ENCODE measurements around the gene ABLIM1. TPM values are rescaled to one million over a fixed set of nuclear protein-coding genes. Genes with fewer than 3 reads are reported as not detected.

Gene ABLIM1
- total and polyA plus RNA-seq, 2 of the 4 experiments (the other 2 are of a cell fraction) = 7.7 to 9.9 TPM

DNA sequence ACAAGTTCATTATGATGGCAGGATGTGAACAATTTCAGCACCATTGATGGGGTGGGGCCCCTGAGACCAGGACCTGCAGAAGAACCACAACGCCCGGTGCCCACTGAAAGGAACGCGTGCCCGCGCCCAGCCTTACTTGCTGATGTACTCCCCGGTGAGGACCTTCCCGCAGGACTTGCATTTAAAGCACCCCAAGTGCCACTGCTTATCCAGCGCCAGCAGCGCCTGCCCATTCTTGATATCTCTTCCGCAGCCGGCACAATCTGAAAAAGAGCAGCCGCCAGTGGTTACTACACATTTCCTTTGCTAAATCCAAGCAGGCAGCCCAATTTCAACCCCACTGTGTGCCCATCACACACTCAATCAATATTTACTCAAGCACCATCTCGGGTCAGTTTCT lies 110.6 kb downstream of the ABLIM1 start:
- 91% methylated on average over 9 of the region's 14 CpGs; no CpG with 5 or more reads in 1 of the 2 experiments for WGBS, 2 experiments (ENCODE audit: extremely low coverage in 2 of 2, insufficient read length in 1 of 2)
- ChIA-PET CTCF (interaction anchor here (0.9 to 1.3 kb wide), 4 partner anchors 66 to 244 kb away, joined by 3 to 5 read pairs (median 5); no protein-coding TSS in a partner anchor), POLR2A (ENCODE audit: unreplicated experiment) (no interaction called here)
- ATAC-seq (ENCODE audit: low read depth) = no peak
- no peak overlapping the region for H2AK9ac ChIP-seq (replicated peaks; ENCODE audit: low read depth, low read length, poor library complexity)
- dilution Hi-C loops (cut with HindIII; ENCODE audit: low sequenced_read_pairs, unreplicated experiment) (no loop called here), intact Hi-C loops (cut with micrococcal nuclease) (no loop called here), in situ Hi-C loops (cut with MboI; ENCODE audit: low sequenced_read_pairs) (loop anchor here (5.0 kb wide), 3 partner anchors 75 to 245 kb away; no protein-coding TSS in a partner anchor)
- no peak overlapping the region for H2BK5ac ChIP-seq (ENCODE audit: low read depth, low read length, poor library complexity, severe bottlenecking)
- H2BK120ac ChIP-seq (ENCODE audit: low read depth, low read length) = no peak overlapping the region
- H4K8ac ChIP-seq (ENCODE audit: low read depth in 2 of 2, low read length in 2 of 2) = no peak overlapping the region
- peaks cover 4% of the 10 kb centered on the region; the same call in 1 of the 2 replicates for H4K20me1 ChIP-seq (ENCODE audit: insufficient read depth, low read length)
- H2BK15ac ChIP-seq (ENCODE audit: low read depth, low read length) = no peak overlapping the region
- H3K4me2 ChIP-seq (ENCODE audit: low read depth, low read length) = no peak overlapping the region
- H3K27me3 ChIP-seq (ENCODE audit: control insufficient read depth, insufficient read depth, low read length) = peaks cover 21% of the 10 kb centered on the region
- H4K5ac ChIP-seq (ENCODE audit: low read depth, low read length) = no peak overlapping the region
- no peak overlapping the region for H3K4me3 ChIP-seq (ENCODE audit: insufficient read depth, low read depth, low read length)
- TF ChIP-seq NFE2L2 (IDR thresholded peaks at IDR 0.05; ENCODE audit: low read depth, low read length) = no peak
- TF ChIP-seq, protein P1, sequence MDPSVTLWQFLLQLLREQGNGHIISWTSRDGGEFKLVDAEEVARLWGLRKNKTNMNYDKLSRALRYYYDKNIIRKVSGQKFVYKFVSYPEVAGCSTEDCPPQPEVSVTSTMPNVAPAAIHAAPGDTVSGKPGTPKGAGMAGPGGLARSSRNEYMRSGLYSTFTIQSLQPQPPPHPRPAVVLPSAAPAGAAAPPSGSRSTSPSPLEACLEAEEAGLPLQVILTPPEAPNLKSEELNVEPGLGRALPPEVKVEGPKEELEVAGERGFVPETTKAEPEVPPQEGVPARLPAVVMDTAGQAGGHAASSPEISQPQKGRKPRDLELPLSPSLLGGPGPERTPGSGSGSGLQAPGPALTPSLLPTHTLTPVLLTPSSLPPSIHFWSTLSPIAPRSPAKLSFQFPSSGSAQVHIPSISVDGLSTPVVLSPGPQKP (IDR thresholded peaks at IDR 0.05; ENCODE audit: borderline replicate concordance, low read depth, low read length) = no peak
- no peak for TF ChIP-seq POLR2A (IDR thresholded peaks at IDR 0.05; ENCODE audit: low read depth, low read length)
- TF ChIP-seq FOS (IDR thresholded peaks at IDR 0.05; ENCODE audit: low read depth, low read length) = no peak
- TF ChIP-seq BHLHE40 (IDR thresholded peaks at IDR 0.05; ENCODE audit: low read depth, low read length) = no peak
- no peak for TF ChIP-seq CEBPB (IDR thresholded peaks at IDR 0.05; ENCODE audit: low read depth, low read length)
- TF ChIP-seq, protein P2, sequence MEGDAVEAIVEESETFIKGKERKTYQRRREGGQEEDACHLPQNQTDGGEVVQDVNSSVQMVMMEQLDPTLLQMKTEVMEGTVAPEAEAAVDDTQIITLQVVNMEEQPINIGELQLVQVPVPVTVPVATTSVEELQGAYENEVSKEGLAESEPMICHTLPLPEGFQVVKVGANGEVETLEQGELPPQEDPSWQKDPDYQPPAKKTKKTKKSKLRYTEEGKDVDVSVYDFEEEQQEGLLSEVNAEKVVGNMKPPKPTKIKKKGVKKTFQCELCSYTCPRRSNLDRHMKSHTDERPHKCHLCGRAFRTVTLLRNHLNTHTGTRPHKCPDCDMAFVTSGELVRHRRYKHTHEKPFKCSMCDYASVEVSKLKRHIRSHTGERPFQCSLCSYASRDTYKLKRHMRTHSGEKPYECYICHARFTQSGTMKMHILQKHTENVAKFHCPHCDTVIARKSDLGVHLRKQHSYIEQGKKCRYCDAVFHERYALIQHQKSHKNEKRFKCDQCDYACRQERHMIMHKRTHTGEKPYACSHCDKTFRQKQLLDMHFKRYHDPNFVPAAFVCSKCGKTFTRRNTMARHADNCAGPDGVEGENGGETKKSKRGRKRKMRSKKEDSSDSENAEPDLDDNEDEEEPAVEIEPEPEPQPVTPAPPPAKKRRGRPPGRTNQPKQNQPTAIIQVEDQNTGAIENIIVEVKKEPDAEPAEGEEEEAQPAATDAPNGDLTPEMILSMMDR (conservative IDR thresholded peaks at IDR 0.05; ENCODE audit: low read depth, low read length) = no peak
- TF ChIP-seq CHD1 (IDR thresholded peaks at IDR 0.05; ENCODE audit: low read depth, low read length) = no peak
- TF ChIP-seq, protein P3, sequence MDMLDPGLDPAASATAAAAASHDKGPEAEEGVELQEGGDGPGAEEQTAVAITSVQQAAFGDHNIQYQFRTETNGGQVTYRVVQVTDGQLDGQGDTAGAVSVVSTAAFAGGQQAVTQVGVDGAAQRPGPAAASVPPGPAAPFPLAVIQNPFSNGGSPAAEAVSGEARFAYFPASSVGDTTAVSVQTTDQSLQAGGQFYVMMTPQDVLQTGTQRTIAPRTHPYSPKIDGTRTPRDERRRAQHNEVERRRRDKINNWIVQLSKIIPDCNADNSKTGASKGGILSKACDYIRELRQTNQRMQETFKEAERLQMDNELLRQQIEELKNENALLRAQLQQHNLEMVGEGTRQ (IDR thresholded peaks at IDR 0.05; ENCODE audit: low read depth, low read length) = no peak
- TF ChIP-seq SMC3 (IDR thresholded peaks at IDR 0.05; ENCODE audit: low read depth, low read length) = no peak
- TF ChIP-seq RAD21 (IDR thresholded peaks at IDR 0.05; ENCODE audit: low read length) = no peak
- no peak for TF ChIP-seq RFX5 (IDR thresholded peaks at IDR 0.05; ENCODE audit: low read depth, low read length)
- no peak for TF ChIP-seq RCOR1 (IDR thresholded peaks at IDR 0.05; ENCODE audit: insufficient replicate concordance, low read length)
- no peak for TF ChIP-seq MAZ (IDR thresholded peaks at IDR 0.05; ENCODE audit: borderline replicate concordance, low read depth, low read length)
- no peak for TF ChIP-seq MAFK (IDR thresholded peaks at IDR 0.05; ENCODE audit: low read depth, low read length)
- TF ChIP-seq MXI1 (IDR thresholded peaks at IDR 0.05; ENCODE audit: borderline replicate concordance, low read depth, low read length) = no peak
- no TSS peak for BruUV-seq (replicated peaks)
- no peak overlapping the region for H2AFZ ChIP-seq (replicated peaks; ENCODE audit: low read length, poor library complexity)
- no peak for DNase-seq
- H3K9me1 ChIP-seq (ENCODE audit: insufficient read depth, low read length) = peaks cover 4% of the 10 kb centered on the region; the same call in 1 of the 2 replicates
- H3K9ac ChIP-seq (ENCODE audit: low read depth, low read length) = no peak overlapping the region
- H3K79me1 ChIP-seq (ENCODE audit: low read depth in 1 of 2, low read length in 2 of 2) = no peaks in the 10 kb centered on the region
- no peak overlapping the region for H3K4ac ChIP-seq (ENCODE audit: low read depth, low read length)
- no peak overlapping the region for H3K18ac ChIP-seq (ENCODE audit: low read depth, low read length)
- no peak overlapping the region for H2AK5ac ChIP-seq (ENCODE audit: low read depth, low read length)
- H4K91ac ChIP-seq (ENCODE audit: insufficient read depth, low read depth, low read length) = no peak overlapping the region
- H3K56ac ChIP-seq (ENCODE audit: extremely low read depth, insufficient read depth, low read length) = no peak overlapping the region
- no peak overlapping the region for H3K27ac ChIP-seq (ENCODE audit: insufficient read depth, low read length)
- H3K23ac ChIP-seq (ENCODE audit: low read depth, low read length) = no peak overlapping the region
- H3K36me3 ChIP-seq (ENCODE audit: control insufficient read depth, insufficient read depth, low read length) = no peaks in the 10 kb centered on the region
- H3K14ac ChIP-seq (replicated peaks; ENCODE audit: low read depth, low read length) = no peak overlapping the region
- H3K4me1 ChIP-seq (ENCODE audit: control insufficient read depth, insufficient read depth, low read length) = no peaks in the 10 kb centered on the region
- H2BK20ac ChIP-seq (ENCODE audit: low read depth, low read length) = no peak overlapping the region
- H3K9me3 ChIP-seq (ENCODE audit: control insufficient read depth, insufficient read depth, low read length) = no peaks in the 10 kb centered on the region

Data from IMR-90 (cell line).